ENCODE data around the gene RBM4. TPM values are rescaled to one million over a fixed set of nuclear protein-coding genes. Genes with fewer than 3 reads are reported as not detected.

RBM4 gene
- total and polyA plus RNA-seq, 9 of the 15 experiments (the other 6 are each of a cell fraction or from before 2014, with no cell fraction given) = 81.6 to 233 (median 122) TPM

GRCh38 chr11:66607126-66607834 is 31.2 kb upstream of the RBM4 start:
- no TSS peak for BruUV-seq (replicated peaks)
- POLR2A ChIA-PET = interaction anchor here (0.7 to 5.3 kb wide), 5 partner anchors 9 to 23 kb away, joined by 3 to 34 read pairs (median 3); partner anchors contain the start of genes CCDC87, CCS and RBM14
- DNase-seq (ENCODE audit: extremely low read depth in 1 of 4, low spot score in 3 of 4) (no peak), ATAC-seq (no peak), FAIRE-seq (no peak)
- Histone ChIP-seq H3K79me2 (ENCODE audit: control insufficient read depth, insufficient read depth, low read length) (no peaks in the 10 kb centered on the region), H4K20me1 (replicated peaks; ENCODE audit: control insufficient read depth, insufficient read depth, low read length) (no peaks in the 10 kb centered on the region), H3K9me1 (ENCODE audit: control insufficient read depth, insufficient read depth, low read length) (no peaks in the 10 kb centered on the region), H3K9me3 (replicated peaks; ENCODE audit: control insufficient read depth, insufficient read depth, low read depth, low read length) (no peaks in the 10 kb centered on the region; the same call in 1 of the 2 replicates), H2AFZ (ENCODE audit: low read depth, low read length) (no peak overlapping the region), H3K4me3 (no peak overlapping the region), H3K36me3 (ENCODE audit: control insufficient read depth, insufficient read depth, low read length) (peaks cover 24% of the 10 kb centered on the region; the same call in 2 of the 3 replicates), H3K27me3 (ENCODE audit: control insufficient read depth in 2 of 2, insufficient read depth in 2 of 2, low read length in 2 of 2) (no peaks in the 10 kb centered on the region), H3K4me2 (ENCODE audit: insufficient read depth, low read length) (no peak overlapping the region), H3K27ac (ENCODE audit: extremely low read depth, low read depth, low read length) (no peak overlapping the region), H3K9ac (ENCODE audit: insufficient read depth in 1 of 2, low read depth in 2 of 2, low read length in 2 of 2) (no peak overlapping the region), H3K4me1 (replicated peaks in 1 of 2; ENCODE audit: control insufficient read depth in 2 of 2, insufficient read depth in 2 of 2, low read length in 2 of 2) (peaks cover 3 to 12% of the 10 kb centered on the region in 2 experiments; a peak in 4 of 5 replicates)
- whole genome bisulfite sequencing (ENCODE audit: insufficient coverage, low coverage, missing lambda C conversion rate) = 61% methylated on average over 8 of the region's 8 CpGs
- intact Hi-C loops (cut with micrococcal nuclease) (no loop called here), in situ Hi-C loops (cut with MboI) (no loop called here)
- CTCF ChIA-PET (ENCODE audit: low intra/inter-chr PET ratio) = no interaction called here
- no peak for TF ChIP-seq NFXL1 (CRISPR knock-in tag; IDR thresholded peaks at IDR 0.05)
- TF ChIP-seq ZKSCAN1 (IDR thresholded peaks at IDR 0.05; ENCODE audit: low read depth, low read length) = no peak
- TF ChIP-seq ZC3H11A (IDR thresholded peaks at IDR 0.05; ENCODE audit: low read depth, low read length) = no peak
- no peak for TF ChIP-seq PHF20 (IDR thresholded peaks at IDR 0.05; ENCODE audit: partially characterized antibody)
- no peak for TF ChIP-seq HMG20B (CRISPR knock-in tag; IDR thresholded peaks at IDR 0.05)
- no peak for TF ChIP-seq MTF1 (CRISPR knock-in tag; IDR thresholded peaks at IDR 0.05; ENCODE audit: borderline replicate concordance)
- TF ChIP-seq RNF2 (IDR thresholded peaks at IDR 0.05) = no peak
- TF ChIP-seq ZNF232 (CRISPR knock-in tag; IDR thresholded peaks at IDR 0.05) = no peak
- no peak for TF ChIP-seq RB1 (IDR thresholded peaks at IDR 0.05; ENCODE audit: low read depth)
- no peak for TF ChIP-seq DACH1 (IDR thresholded peaks at IDR 0.05; ENCODE audit: partially characterized antibody)
- no peak for TF ChIP-seq CBX8 (IDR thresholded peaks at IDR 0.05; ENCODE audit: borderline replicate concordance, extremely low read depth, low read depth, low read length, poor library complexity, severe bottlenecking)
- no peak for TF ChIP-seq ZNF589 (CRISPR knock-in tag; IDR thresholded peaks at IDR 0.05; ENCODE audit: low read depth)
- TF ChIP-seq TAF9B (IDR thresholded peaks at IDR 0.05; ENCODE audit: partially characterized antibody) = no peak
- TF ChIP-seq PHF8 (IDR thresholded peaks at IDR 0.05; ENCODE audit: borderline replicate concordance, low read length) = no peak
- no peak for TF ChIP-seq ZNF830 (CRISPR knock-in tag; IDR thresholded peaks at IDR 0.05)
- no peak for TF ChIP-seq RFX7 (CRISPR knock-in tag; IDR thresholded peaks at IDR 0.05)
